ENCODE results near the gene SMIM38.

DNA sequence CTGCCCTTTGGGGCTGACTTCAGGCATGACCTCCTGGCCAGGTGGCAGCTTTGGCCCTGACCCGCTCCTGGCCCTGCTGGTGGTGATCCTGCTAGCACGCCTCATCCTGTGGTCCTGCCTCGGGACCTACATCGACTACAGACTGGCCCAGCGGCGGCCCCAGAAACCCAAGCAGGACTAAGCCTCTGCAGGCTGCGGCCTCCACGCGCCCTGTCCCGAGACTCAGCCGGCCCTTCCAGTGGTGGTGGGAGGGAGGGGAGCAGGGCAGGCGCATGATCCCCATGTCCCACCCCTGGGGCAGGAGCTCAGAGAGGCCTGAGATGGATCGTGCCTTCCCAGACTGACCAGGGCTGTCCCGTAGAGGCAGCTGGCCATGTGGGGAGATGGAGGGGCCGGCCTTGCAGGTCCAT lies 2.1 kb downstream of the SMIM38 start:
- TF ChIP-seq POLR2A (IDR thresholded peaks at IDR 0.05) (no peak), EP300 (IDR thresholded peaks at IDR 0.05; ENCODE audit: low read depth) (no peak), POLR2AphosphoS5 (IDR thresholded peaks at IDR 0.05) (no peak)
- TF ChIP-seq, protein P1, sequence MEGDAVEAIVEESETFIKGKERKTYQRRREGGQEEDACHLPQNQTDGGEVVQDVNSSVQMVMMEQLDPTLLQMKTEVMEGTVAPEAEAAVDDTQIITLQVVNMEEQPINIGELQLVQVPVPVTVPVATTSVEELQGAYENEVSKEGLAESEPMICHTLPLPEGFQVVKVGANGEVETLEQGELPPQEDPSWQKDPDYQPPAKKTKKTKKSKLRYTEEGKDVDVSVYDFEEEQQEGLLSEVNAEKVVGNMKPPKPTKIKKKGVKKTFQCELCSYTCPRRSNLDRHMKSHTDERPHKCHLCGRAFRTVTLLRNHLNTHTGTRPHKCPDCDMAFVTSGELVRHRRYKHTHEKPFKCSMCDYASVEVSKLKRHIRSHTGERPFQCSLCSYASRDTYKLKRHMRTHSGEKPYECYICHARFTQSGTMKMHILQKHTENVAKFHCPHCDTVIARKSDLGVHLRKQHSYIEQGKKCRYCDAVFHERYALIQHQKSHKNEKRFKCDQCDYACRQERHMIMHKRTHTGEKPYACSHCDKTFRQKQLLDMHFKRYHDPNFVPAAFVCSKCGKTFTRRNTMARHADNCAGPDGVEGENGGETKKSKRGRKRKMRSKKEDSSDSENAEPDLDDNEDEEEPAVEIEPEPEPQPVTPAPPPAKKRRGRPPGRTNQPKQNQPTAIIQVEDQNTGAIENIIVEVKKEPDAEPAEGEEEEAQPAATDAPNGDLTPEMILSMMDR (IDR thresholded peaks at IDR 0.05) = no peak
